Mesendoderm (in vitro differentiated cells): ENCODE data around the gene DESI2.
"Not testable (repeated sequence)": the region's sequence is repeated elsewhere in the genome, so short reads cannot be mapped to it uniquely, and the experiment has no call there.

ENCODE experiments used
- DNase-seq: peaks from one replicate; pipeline ENCODE4 v3.0.0; 2013
- H2AK5ac ChIP-seq: 2 replicates; pipeline ENCODE4 v1.6.1; 2013; ENCODE audit warnings: low read length, inconsistent platforms
- H2BK120ac ChIP-seq: 2 replicates; pipeline ENCODE4 v1.6.1; 2013; ENCODE audit warnings: low read depth, mild to moderate bottlenecking, low read length, moderate library complexity, mixed read lengths
- H2BK15ac ChIP-seq: replicated peaks from 2 replicates; pipeline ENCODE4 v1.6.1; 2013; ENCODE audit warnings: low read depth, mild to moderate bottlenecking, moderate library complexity
- H2BK5ac ChIP-seq: 2 replicates; pipeline ENCODE4 v1.6.1; 2013; ENCODE audit warnings: low read length, inconsistent platforms
- H3K18ac ChIP-seq: 2 replicates; pipeline ENCODE4 v1.6.1; 2013; ENCODE audit warnings: mild to moderate bottlenecking, low read length, mixed read lengths
- H3K23ac ChIP-seq: one replicate; pipeline ENCODE4 v1.6.1; 2013; ENCODE audit warnings: low read length
- H3K27ac ChIP-seq: 2 replicates; pipeline ENCODE4 v1.5.1; 2013; ENCODE audit warnings: low read depth, mild to moderate bottlenecking, inconsistent platforms, low read length, moderate library complexity
- H3K27me3 ChIP-seq: 2 replicates; pipeline ENCODE4 v1.6.1; 2013; ENCODE audit warnings: low read length, control low read depth, mild to moderate bottlenecking, inconsistent platforms; ENCODE audit not compliant: insufficient read depth, poor library complexity
- H3K36me3 ChIP-seq: 2 replicates; pipeline ENCODE4 v1.6.1; 2013; ENCODE audit warnings: low read length, inconsistent platforms; ENCODE audit not compliant: control insufficient read depth, insufficient read depth
- H3K4ac ChIP-seq: one replicate; pipeline ENCODE4 v1.6.1; 2013; ENCODE audit warnings: low read depth, mild to moderate bottlenecking, low read length, moderate library complexity
- H3K4me1 ChIP-seq: 2 replicates; pipeline ENCODE4 v1.6.1; 2013; ENCODE audit warnings: low read depth, low read length, inconsistent platforms; ENCODE audit not compliant: control insufficient read depth
- H3K4me2 ChIP-seq: 2 replicates; pipeline ENCODE4 v1.6.1; 2013; ENCODE audit warnings: low read length
- H3K4me3 ChIP-seq: 2 replicates; pipeline ENCODE4 v1.5.1; 2013; ENCODE audit warnings: mild to moderate bottlenecking, low read length
- H3K56ac ChIP-seq: one replicate; pipeline ENCODE4 v1.6.1; 2013; ENCODE audit warnings: low read length
- H3K79me1 ChIP-seq: 2 replicates; pipeline ENCODE4 v1.6.1; 2013; ENCODE audit warnings: low read length, inconsistent platforms
- H3K79me2 ChIP-seq: 2 replicates; pipeline ENCODE4 v1.6.1; 2013; ENCODE audit warnings: mild to moderate bottlenecking, low read length; ENCODE audit not compliant: control insufficient read depth, insufficient read depth
- H3K9ac ChIP-seq: 2 replicates; pipeline ENCODE4 v1.6.1; 2013; ENCODE audit warnings: low read length, inconsistent platforms
- H4K5ac ChIP-seq: one replicate; pipeline ENCODE4 v1.6.1; 2013; ENCODE audit warnings: low read length
- H4K8ac ChIP-seq: one replicate; pipeline ENCODE4 v1.6.1; 2013; ENCODE audit warnings: low read depth, mild to moderate bottlenecking, control low read depth, low read length, moderate library complexity
- WGBS: extraction: QIAGEN DNeasy Blood & Tissue Kit; methylation state at CpG from one replicate; pipeline ENCODE4 v1.1.7; 2013; ENCODE audit warnings: low lambda C conversion rate, missing lambda C conversion rate; ENCODE audit not compliant: insufficient coverage; ENCODE audit errors: extremely low coverage; 5-methylcytosine and 5-hydroxymethylcytosine counted together

The DESI2 gene

GRCh38 chr1:244665771-244666217 is 12.9 kb downstream of the DESI2 start:
- Histone ChIP-seq H3K27ac (no peak overlapping the region), H3K79me1 (peaks cover 13% of the 10 kb centered on the region)

GRCh38 chr1:244666672-244667418 is 13.9 kb downstream of the DESI2 start:
- H3K4ac ChIP-seq, DNase-seq, H3K4me1 ChIP-seq, H2BK120ac ChIP-seq, H3K9ac ChIP-seq, H2AK5ac ChIP-seq, H4K8ac ChIP-seq, H3K27ac ChIP-seq, H2BK5ac ChIP-seq, H2BK15ac ChIP-seq, H3K18ac ChIP-seq, H3K27me3 ChIP-seq, H3K36me3 ChIP-seq, H3K4me3 ChIP-seq, H4K5ac ChIP-seq, H3K23ac ChIP-seq, H3K4me2 ChIP-seq, H3K56ac ChIP-seq: not testable (repeated sequence)
- Histone ChIP-seq H3K79me2 (peaks cover 33% of the 10 kb centered on the region), H3K79me1 (peaks cover 16% of the 10 kb centered on the region)
- WGBS, result no CpG with 5 or more reads among the region's 6 CpGs

More at GRCh38 chr1:244665771-244666217, 12.9 kb downstream of the DESI2 start:
- H2BK120ac ChIP-seq, result no peak overlapping the region
- H4K5ac ChIP-seq, result no peak overlapping the region
- no peaks in the 10 kb centered on the region for H3K36me3 ChIP-seq
- H3K4ac ChIP-seq, result no peak overlapping the region
- no peak overlapping the region for H2BK15ac ChIP-seq
- no peak overlapping the region for H3K4me3 ChIP-seq
- no peaks in the 10 kb centered on the region for H3K27me3 ChIP-seq
- no peaks in the 10 kb centered on the region for H3K4me1 ChIP-seq
- WGBS, result no CpG with 5 or more reads among the region's 4 CpGs
- H3K79me2 ChIP-seq, result peaks cover 33% of the 10 kb centered on the region
- no peak overlapping the region for H3K4me2 ChIP-seq
- peak; percentile 14 for DNase-seq
- H3K56ac ChIP-seq, result no peak overlapping the region
- H3K18ac ChIP-seq, result no peak overlapping the region
- no peak overlapping the region for H4K8ac ChIP-seq
- no peak overlapping the region for H3K9ac ChIP-seq
- no peak overlapping the region for H3K23ac ChIP-seq
- no peak overlapping the region for H2AK5ac ChIP-seq
- H2BK5ac ChIP-seq, result no peak overlapping the region

- WGBS, result no CpG with 5 or more reads among the region's 2 CpGs
- H3K27ac ChIP-seq, result no peak overlapping the region
- no peak overlapping the region for H3K56ac ChIP-seq
These were observed 14.9 kb downstream of the DESI2 start for GRCh38 chr1:244667797-244668196.

GRCh38 chr1:244672946-244673682 is 20.2 kb downstream of the DESI2 start:
- Histone ChIP-seq H3K9ac (no peak overlapping the region), H2BK120ac (no peak overlapping the region), H3K18ac (no peak overlapping the region), H3K4me1 (no peaks in the 10 kb centered on the region), H3K23ac (no peak overlapping the region), H4K5ac (peak overlapping the region; percentile 71), H3K4ac (no peak overlapping the region), H3K36me3 (no peaks in the 10 kb centered on the region), H2BK5ac (no peak overlapping the region), H3K79me2 (peaks cover 9% of the 10 kb centered on the region), H3K79me1 (peaks cover 7% of the 10 kb centered on the region), H3K56ac (no peak overlapping the region), H4K8ac (no peak overlapping the region), H2AK5ac (no peak overlapping the region), H2BK15ac (no peak overlapping the region), H3K4me3 (no peak overlapping the region), H3K27ac (no peak overlapping the region), H3K4me2 (no peak overlapping the region), H3K27me3 (no peaks in the 10 kb centered on the region)
- DNase-seq, result no peak
- WGBS, result no CpG with 5 or more reads among the region's 4 CpGs

More at GRCh38 chr1:244667797-244668196, 14.9 kb downstream of the DESI2 start:
- peaks cover 30% of the 10 kb centered on the region for H3K79me2 ChIP-seq
- H3K4me1 ChIP-seq, result no peaks in the 10 kb centered on the region
- H3K23ac ChIP-seq, result no peak overlapping the region
- H2AK5ac ChIP-seq, result no peak overlapping the region
- H3K36me3 ChIP-seq, result no peaks in the 10 kb centered on the region
- H3K79me1 ChIP-seq, result peaks cover 14% of the 10 kb centered on the region
- H3K9ac ChIP-seq, result no peak overlapping the region
- H4K5ac ChIP-seq, result no peak overlapping the region
- no peak overlapping the region for H4K8ac ChIP-seq
- no peak overlapping the region for H2BK15ac ChIP-seq
- no peaks in the 10 kb centered on the region for H3K27me3 ChIP-seq
- H3K4me3 ChIP-seq, result no peak overlapping the region
- no peak for DNase-seq
- no peak overlapping the region for H3K4ac ChIP-seq
- no peak overlapping the region for H2BK5ac ChIP-seq
- no peak overlapping the region for H2BK120ac ChIP-seq
- H3K4me2 ChIP-seq, result no peak overlapping the region
- no peak overlapping the region for H3K18ac ChIP-seq

GRCh38 chr1:244674446-244674845 is 21.5 kb downstream of the DESI2 start:
- Histone ChIP-seq H3K18ac (no peak overlapping the region), H3K27me3 (no peaks in the 10 kb centered on the region), H3K23ac (no peak overlapping the region), H3K36me3 (no peaks in the 10 kb centered on the region), H4K8ac (no peak overlapping the region), H2AK5ac (no peak overlapping the region), H3K27ac (no peak overlapping the region), H3K4me1 (no peaks in the 10 kb centered on the region), H3K56ac (no peak overlapping the region), H2BK120ac (no peak overlapping the region), H3K4ac (no peak overlapping the region), H2BK15ac (no peak overlapping the region), H4K5ac (no peak overlapping the region), H3K9ac (no peak overlapping the region), H3K4me2 (no peak overlapping the region), H3K79me2 (peaks cover 8% of the 10 kb centered on the region), H2BK5ac (no peak overlapping the region), H3K4me3 (no peak overlapping the region), H3K79me1 (peaks cover 7% of the 10 kb centered on the region)
- DNase-seq, result no peak
- no CpG with 5 or more reads among the region's 4 CpGs for WGBS
